ENCODE results near the gene DCLK1.

DNA sequence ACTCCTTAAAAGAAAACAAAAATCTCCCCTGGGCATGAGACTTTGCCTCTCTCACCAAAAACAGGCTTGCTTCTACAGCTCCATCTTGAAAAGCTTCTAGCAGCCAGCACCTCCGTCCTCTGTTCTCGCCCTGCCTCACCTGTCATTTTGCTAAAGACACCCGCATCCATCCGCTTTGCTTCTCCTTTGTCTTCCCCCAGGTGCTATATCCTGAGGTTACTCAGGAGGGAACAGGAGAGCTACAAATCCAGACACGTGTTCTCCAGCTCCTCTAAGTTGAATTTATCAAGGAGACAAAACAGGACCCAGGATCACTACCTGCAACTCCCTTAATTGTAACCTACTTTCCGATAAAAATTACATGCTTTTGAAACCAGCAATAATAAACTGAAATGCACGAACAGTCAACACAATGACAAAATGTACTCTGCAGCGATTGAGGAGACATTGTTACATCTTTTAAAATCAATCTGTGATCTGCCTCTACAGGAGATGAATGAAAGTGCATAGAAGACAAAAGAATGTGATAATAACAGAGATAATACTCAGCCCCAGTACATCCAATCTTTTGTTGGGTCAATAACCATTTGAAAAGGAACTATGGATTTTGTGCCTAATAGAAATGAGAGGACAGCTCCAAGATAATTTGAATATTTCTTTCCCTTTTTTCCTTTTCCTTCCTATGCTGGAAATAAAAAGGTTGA is 221.2 kb downstream of the DCLK1 start:
- no peak for TF ChIP-seq POLR2A (IDR thresholded peaks at IDR 0.05)
- TF ChIP-seq, protein P1, sequence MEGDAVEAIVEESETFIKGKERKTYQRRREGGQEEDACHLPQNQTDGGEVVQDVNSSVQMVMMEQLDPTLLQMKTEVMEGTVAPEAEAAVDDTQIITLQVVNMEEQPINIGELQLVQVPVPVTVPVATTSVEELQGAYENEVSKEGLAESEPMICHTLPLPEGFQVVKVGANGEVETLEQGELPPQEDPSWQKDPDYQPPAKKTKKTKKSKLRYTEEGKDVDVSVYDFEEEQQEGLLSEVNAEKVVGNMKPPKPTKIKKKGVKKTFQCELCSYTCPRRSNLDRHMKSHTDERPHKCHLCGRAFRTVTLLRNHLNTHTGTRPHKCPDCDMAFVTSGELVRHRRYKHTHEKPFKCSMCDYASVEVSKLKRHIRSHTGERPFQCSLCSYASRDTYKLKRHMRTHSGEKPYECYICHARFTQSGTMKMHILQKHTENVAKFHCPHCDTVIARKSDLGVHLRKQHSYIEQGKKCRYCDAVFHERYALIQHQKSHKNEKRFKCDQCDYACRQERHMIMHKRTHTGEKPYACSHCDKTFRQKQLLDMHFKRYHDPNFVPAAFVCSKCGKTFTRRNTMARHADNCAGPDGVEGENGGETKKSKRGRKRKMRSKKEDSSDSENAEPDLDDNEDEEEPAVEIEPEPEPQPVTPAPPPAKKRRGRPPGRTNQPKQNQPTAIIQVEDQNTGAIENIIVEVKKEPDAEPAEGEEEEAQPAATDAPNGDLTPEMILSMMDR (IDR thresholded peaks at IDR 0.05), result no peak

Measured in body of pancreas (tissue), 4 donors.